ENCODE measurements around the gene DPEP3. TPM values are rescaled to one million over a fixed set of nuclear protein-coding genes. Genes with fewer than 3 reads are reported as not detected.
A peak's percentile ranks its signal among the peaks of the same experiment; 100 is the strongest.

DPEP3 gene, protein sequence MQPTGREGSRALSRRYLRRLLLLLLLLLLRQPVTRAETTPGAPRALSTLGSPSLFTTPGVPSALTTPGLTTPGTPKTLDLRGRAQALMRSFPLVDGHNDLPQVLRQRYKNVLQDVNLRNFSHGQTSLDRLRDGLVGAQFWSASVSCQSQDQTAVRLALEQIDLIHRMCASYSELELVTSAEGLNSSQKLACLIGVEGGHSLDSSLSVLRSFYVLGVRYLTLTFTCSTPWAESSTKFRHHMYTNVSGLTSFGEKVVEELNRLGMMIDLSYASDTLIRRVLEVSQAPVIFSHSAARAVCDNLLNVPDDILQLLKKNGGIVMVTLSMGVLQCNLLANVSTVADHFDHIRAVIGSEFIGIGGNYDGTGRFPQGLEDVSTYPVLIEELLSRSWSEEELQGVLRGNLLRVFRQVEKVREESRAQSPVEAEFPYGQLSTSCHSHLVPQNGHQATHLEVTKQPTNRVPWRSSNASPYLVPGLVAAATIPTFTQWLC
- total RNA-seq (under 1 TPM in 1 of 4 donors, not detected in 3; 0.27 TPM), polyA plus RNA-seq (under 1 TPM in 2 of 3 donors, not detected in 1; 0.09 to 0.46 TPM)

DNA sequence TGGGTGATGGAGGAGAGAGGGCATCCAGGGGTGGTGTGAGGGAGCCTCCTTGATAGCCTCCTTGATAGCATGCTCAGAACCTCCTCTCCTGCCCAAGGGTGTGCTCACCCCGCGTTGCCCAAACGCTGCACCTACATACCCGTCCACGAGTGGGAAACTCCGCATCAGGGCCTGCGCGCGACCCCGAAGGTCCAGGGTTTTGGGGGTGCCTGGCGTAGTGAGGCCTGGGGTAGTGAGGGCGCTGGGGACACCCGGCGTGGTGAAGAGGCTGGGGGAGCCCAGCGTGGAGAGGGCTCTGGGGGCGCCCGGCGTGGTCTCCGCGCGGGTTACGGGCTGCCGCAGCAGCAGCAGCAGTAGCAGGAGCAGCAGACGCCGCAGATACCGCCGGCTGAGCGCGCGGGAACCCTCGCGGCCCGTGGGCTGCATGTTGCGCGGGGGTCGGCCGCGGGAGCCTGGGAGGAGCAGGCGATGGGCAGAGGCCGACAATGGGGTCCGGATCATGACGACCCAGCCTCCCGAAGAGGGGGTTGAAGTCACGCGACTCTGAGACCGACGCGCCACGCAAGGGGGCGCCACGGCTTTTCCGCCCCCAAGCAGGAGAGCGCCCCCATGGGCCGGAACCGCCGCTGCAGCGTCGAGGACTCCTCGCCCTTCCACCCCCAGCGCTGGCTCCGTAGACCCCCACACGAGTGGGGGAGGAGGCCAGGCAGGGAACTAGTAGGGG is at the start of gene DPEP3:
DPEP3 (minus strand) TSS at position 545 of the 724 bp plus-strand sequence; CDS start at position 426, 119 bp downstream.
- Histone ChIP-seq H3K9me3 (no peaks in the 10 kb centered on the region), H3K36me3 (no peaks in the 10 kb centered on the region), H3K4me3 (no peak within 1 kb of the TSS), H3K27ac (no peak within 1 kb of the TSS), H3K27me3 (peaks cover 0 to 16% (median 7%) of the 10 kb centered on the region in 3 donors), H3K4me1 (no peaks in the 10 kb centered on the region)
- TF ChIP-seq POLR2A (IDR thresholded peaks at IDR 0.05), result no peak
- no peak for TF ChIP-seq EP300 (IDR thresholded peaks at IDR 0.05)
- TF ChIP-seq POLR2AphosphoS5 (IDR thresholded peaks at IDR 0.05), result no peak
- TF ChIP-seq, protein P1, sequence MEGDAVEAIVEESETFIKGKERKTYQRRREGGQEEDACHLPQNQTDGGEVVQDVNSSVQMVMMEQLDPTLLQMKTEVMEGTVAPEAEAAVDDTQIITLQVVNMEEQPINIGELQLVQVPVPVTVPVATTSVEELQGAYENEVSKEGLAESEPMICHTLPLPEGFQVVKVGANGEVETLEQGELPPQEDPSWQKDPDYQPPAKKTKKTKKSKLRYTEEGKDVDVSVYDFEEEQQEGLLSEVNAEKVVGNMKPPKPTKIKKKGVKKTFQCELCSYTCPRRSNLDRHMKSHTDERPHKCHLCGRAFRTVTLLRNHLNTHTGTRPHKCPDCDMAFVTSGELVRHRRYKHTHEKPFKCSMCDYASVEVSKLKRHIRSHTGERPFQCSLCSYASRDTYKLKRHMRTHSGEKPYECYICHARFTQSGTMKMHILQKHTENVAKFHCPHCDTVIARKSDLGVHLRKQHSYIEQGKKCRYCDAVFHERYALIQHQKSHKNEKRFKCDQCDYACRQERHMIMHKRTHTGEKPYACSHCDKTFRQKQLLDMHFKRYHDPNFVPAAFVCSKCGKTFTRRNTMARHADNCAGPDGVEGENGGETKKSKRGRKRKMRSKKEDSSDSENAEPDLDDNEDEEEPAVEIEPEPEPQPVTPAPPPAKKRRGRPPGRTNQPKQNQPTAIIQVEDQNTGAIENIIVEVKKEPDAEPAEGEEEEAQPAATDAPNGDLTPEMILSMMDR (IDR thresholded peaks at IDR 0.05), result no peak
- no peak for DNase-seq
- 69 to 77% methylated on average over 62 of the region's 62 CpGs for WGBS, 2 donors
- intact Hi-C loops (cut with DNase I), result no loop called here

DNA sequence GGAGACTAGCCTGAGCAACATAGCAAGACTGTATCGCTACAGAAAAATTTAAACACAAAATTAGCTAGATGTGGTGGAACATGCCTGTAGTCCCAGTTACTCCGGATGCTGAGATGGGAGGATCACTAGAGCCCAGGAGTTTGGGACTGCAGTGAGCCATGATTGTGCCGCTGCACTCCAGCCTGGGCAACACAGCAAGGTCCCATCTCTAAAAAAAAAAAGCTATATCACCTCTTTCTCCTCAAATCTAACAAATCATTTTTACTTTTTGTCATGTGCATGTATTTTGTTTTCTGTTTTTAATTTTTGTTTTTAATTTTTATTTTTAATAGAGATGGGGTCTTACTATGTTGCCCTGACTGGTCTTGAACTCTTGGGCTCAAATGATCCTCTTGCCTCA is 48.7 kb upstream of the DPEP3 start:
- Histone ChIP-seq H3K27me3 (no peaks in the 10 kb centered on the region), H3K4me3 (no peak overlapping the region), H3K27ac (no peak overlapping the region), H3K4me1 (peaks cover 0 to 6% (median 4%) of the 10 kb centered on the region in 4 donors), H3K9me3 (no peaks in the 10 kb centered on the region), H3K36me3 (peaks cover 0 to 14% (median 0%) of the 10 kb centered on the region in 4 donors)
- DNase-seq, result no peak
- TF ChIP-seq POLR2AphosphoS5 (IDR thresholded peaks at IDR 0.05) (no peak), EP300 (IDR thresholded peaks at IDR 0.05) (no peak), POLR2A (IDR thresholded peaks at IDR 0.05) (no peak)
- TF ChIP-seq, protein P1 (IDR thresholded peaks at IDR 0.05), result no peak
- WGBS, 2 donors, result 95 to 97% methylated on average over 3 of the region's 3 CpGs
- intact Hi-C loops (cut with DNase I), result loop anchor here (10.0 kb wide), 1 partner anchor 224 kb away; the partner anchor contains the start of genes RANBP10 and TSNAXIP1

DNA sequence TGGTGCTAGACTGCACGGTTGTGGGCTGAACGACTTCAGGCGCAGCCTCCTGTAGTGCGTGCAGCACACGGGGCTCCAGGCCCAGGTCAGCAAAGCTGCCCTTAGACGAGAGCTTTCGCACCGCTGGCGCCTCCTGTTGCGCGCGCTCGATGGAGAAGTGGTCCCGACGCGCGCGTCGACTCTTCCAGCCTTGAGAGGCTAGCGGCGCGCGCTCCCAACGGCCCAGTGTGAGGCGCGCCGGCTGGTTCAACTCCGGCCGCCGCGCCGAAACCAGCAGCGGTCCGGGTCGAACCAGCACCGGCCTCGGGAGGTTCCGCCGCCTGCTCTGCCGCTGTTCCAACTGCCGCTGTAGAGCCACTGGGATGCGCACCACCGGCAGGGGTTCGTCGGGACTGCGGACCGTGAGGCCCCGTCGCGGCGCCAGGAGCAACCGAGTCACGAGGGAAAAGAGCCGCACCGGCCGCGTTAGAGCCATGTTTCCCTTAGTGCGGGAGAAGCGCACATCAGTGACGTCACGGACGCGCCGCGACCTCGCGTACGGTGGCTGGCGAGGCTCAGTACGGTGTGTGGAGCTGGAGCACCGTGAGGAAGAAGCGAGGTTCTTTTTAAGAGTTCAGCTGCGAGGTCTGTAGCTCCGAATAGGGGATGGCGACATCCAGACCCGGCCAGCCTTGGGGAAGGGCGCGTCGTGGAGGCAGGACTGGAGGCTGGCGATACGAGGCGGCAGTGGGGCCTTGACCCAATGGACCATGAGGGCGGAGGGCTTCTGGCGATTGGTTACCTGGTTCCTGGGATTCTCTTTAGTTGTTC is 42.6 kb upstream of the DPEP3 start, which contains the start of the genes DDX28 and DUS2:
DDX28 (minus strand) TSS at position 505 of the 810 bp plus-strand sequence; CDS start at position 475, 30 bp downstream.
DUS2 (plus strand) TSS at position 557 of the 810 bp plus-strand sequence. CDS start 14,740 bp downstream, outside the sequence.
- TF ChIP-seq, protein P1 (IDR thresholded peaks at IDR 0.05), result no peak
- TF ChIP-seq POLR2A (IDR thresholded peaks at IDR 0.05) (peak; percentile 36 to 37), POLR2AphosphoS5 (IDR thresholded peaks at IDR 0.05) (peak; percentile 91 to 95 (median 94)), EP300 (IDR thresholded peaks at IDR 0.05) (peak in 1 of 4 donors; percentile 49)
- Histone ChIP-seq H3K4me1 (peaks cover 0 to 30% (median 28%) of the 10 kb centered on the region in 4 donors), H3K4me3 (peak within 1 kb of the TSS; percentile 72 to 97 (median 88)), H3K27me3 (no peaks in the 10 kb centered on the region), H3K27ac (peak within 1 kb of the TSS; percentile 82 to 89 (median 84)), H3K9me3 (no peaks in the 10 kb centered on the region), H3K36me3 (peaks cover 0 to 13% (median 2%) of the 10 kb centered on the region in 4 donors)
- DNase-seq, result peak; percentile 95
- intact Hi-C loops (cut with DNase I), result loop anchor here (10.0 kb wide), 1 partner anchor 218 kb away; the partner anchor contains the start of genes RANBP10 and TSNAXIP1
- 0% methylated on average over 84 of the region's 84 CpGs for WGBS, 2 donors

DNA sequence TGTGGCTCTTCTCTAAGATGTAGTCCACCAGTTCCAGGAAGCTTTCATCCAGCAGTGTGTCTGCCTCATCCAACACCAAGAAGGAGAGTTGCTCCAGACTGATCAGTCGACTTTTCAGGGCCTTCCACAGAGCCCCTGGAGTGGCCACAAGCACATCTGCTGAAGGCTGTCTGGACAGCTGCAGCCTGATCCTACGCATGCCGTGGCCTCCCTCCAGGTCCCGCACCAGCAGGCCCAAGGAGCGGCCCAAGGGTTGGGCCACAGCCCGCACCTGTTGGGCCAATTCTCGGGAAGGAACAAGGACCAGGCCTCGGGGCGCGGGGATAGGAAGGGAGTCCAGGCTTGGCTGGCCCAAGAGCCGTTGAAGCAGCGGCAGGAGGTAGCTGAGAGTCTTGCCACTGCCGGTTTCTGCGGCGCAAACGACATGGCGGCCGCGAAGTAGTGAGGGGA is 42.0 kb upstream of the DPEP3 start:
- 3 to 10% methylated on average over 19 of the region's 19 CpGs for WGBS, 2 donors
- H3K4me1 ChIP-seq, result peaks cover 0 to 30% (median 28%) of the 10 kb centered on the region in 4 donors
- no peaks in the 10 kb centered on the region for H3K9me3 ChIP-seq
- TF ChIP-seq, protein P1 (IDR thresholded peaks at IDR 0.05), result no peak
- TF ChIP-seq POLR2AphosphoS5 (IDR thresholded peaks at IDR 0.05) (no peak), EP300 (IDR thresholded peaks at IDR 0.05) (no peak), POLR2A (IDR thresholded peaks at IDR 0.05) (no peak)
- H3K4me3 ChIP-seq, result peak overlapping the region; percentile 72 to 97 (median 88)
- no peak for DNase-seq
- no peaks in the 10 kb centered on the region for H3K27me3 ChIP-seq
- peaks cover 0 to 7% (median 2%) of the 10 kb centered on the region in 4 donors for H3K36me3 ChIP-seq
- intact Hi-C loops (cut with DNase I), result loop anchor here (10.0 kb wide), 1 partner anchor 218 kb away; the partner anchor contains the start of genes RANBP10 and TSNAXIP1
- peak overlapping the region; percentile 82 to 89 (median 84) for H3K27ac ChIP-seq

Data from sigmoid colon (tissue), 7 donors.